ENCODE results near the gene OVOL3. TPM values are rescaled to one million over a fixed set of nuclear protein-coding genes. Genes with fewer than 3 reads are reported as not detected.

OVOL3 gene
- total RNA-seq, 4 donors from 2014 or later = not detected

GRCh38 chr19:36113425-36113824 is 2.5 kb downstream of the OVOL3 start:
- no peak for TF ChIP-seq CTCF (IDR thresholded peaks at IDR 0.05; ENCODE audit: low read depth)

DNA sequence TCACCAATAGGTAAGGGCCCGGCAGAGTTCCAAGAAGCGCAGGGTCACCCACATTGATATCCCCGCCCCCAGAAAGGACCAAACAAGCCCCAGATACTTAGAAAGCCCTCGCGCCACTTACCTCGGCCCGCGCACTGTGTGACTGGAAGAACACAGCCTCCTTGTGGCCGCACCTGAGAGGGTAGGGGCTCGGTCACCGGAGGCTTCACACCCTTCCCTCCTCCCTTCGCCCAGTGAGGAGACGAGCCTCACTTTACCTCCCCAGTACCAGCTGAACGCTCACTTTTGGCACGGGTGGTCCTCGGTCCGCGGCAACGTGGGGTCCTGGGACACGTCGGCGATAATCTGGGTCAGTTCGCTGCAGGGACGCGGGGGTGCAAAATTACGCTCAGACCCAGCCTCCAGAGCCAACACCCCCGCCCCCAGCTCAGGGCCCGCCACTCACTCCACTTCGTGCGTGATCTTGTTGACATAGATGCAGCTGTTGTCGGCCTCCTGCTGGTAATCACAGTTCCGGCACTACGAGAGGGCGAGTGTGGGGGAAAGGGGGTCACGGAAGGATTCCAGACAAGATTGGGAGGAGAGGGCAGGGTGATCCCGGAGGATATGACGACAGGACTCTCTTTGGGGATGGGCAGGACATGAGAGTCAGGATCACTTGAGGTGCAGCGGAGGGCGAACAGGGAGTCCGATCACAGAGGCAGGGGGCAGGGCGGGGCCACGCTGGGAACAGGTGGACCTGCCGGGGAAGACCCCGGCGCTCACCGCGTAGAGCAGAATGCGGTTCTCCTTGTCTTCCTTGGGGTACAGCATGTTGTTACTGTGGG is 3.2 kb downstream of the OVOL3 start:
- TF ChIP-seq CTCF (IDR thresholded peaks at IDR 0.05; ENCODE audit: low read depth) = no peak

- TF ChIP-seq CTCF (IDR thresholded peaks at IDR 0.05; ENCODE audit: low read depth) = no peak
Observed at GRCh38 chr19:36114721-36115452, 3.9 kb downstream of the OVOL3 start, which contains the start of gene POLR2I. POLR2I (minus strand) TSS chr19:36114875; CDS start chr19:36114856, 19 bp downstream.

DNA sequence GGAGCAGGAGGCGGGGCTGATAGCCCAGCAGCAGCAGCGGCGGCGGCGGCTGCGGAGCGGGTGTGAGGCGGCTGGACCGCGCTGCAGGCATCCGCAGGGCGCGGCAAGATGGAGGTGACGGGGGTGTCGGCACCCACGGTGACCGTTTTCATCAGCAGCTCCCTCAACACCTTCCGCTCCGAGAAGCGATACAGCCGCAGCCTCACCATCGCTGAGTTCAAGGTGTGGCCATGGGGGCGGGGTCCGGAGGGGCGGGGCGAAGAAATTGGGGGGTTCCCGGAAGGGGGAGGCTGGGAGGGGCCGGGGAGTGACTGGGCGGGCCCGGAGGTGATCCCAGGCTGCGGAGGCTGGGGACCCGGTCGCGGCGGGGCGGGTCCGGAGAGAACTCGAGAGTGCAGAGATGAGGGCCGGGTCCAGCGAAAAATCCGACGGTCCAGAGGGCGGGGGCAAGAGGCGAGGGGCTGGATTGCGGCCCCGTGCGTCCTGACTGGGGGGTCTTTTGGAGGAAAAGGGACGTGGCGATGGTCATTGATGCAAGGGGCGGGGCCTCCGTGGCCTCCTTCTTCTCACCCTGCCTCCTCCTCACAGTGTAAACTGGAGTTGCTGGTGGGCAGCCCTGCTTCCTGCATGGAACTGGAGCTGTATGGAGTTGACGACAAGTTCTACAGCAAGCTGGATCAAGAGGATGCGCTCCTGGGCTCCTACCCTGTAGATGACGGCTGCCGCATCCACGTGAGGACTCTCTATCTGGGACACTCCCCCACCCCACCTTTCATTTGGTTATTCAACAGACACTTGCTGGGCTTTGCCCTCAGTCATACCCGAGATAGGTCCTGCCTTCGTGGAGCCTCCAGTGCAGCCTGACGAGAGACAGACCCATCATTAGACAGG is 4.8 kb downstream of the OVOL3 start, which contains the start of gene TBCB:
TBCB (plus strand) TSS at position 16 of the 891 bp plus-strand sequence; CDS start at position 109, 93 bp downstream.
- TF ChIP-seq CTCF (IDR thresholded peaks at IDR 0.05; ENCODE audit: low read depth) = no peak

DNA sequence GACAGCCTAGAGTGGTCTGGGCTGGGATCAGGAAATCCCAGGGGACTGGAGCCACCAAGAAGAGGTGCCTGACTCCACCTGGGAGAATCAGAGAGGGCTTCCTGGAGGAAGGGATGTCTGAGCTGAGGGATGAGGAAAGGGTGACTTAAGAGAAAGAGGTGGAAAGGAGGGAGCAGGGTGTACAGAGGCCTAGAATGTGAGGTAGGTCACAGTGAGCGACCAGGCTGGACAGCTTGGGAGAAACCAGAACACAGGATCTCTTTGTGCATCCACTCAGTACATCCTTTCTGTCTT is 5.3 kb downstream of the OVOL3 start:
- no peak for TF ChIP-seq CTCF (IDR thresholded peaks at IDR 0.05; ENCODE audit: low read depth)

- TF ChIP-seq CTCF (IDR thresholded peaks at IDR 0.05; ENCODE audit: low read depth) = no peak
Observed at GRCh38 chr19:36120092-36120983, 9.4 kb downstream of the OVOL3 start.
